Ectodermal cell (in vitro differentiated cells): ENCODE measurements around the gene EPHB2.

ENCODE experiments used
- H3K27ac ChIP-seq: 2 replicates; pipeline ENCODE4 v1.7.0; 2013; ENCODE audit warnings: mild to moderate bottlenecking, low read depth, low read length; ENCODE audit not compliant: insufficient read depth, poor library complexity, severe bottlenecking
- H3K27me3 ChIP-seq: 2 replicates; pipeline ENCODE4 v1.7.0; 2013; ENCODE audit warnings: mild to moderate bottlenecking, low read length; ENCODE audit not compliant: insufficient read depth, control insufficient read depth, poor library complexity, severe bottlenecking
- H3K36me3 ChIP-seq: one replicate; pipeline ENCODE4 v1.7.0; 2013; ENCODE audit warnings: low read length; ENCODE audit not compliant: control insufficient read depth, insufficient read depth
- H3K4me1 ChIP-seq: one replicate; pipeline ENCODE4 v1.7.0; 2013; ENCODE audit warnings: low read length; ENCODE audit not compliant: control insufficient read depth, insufficient read depth
- H3K4me3 ChIP-seq: 2 replicates; pipeline ENCODE4 v1.7.0; 2013; ENCODE audit warnings: low read depth, low read length, control low read depth; ENCODE audit not compliant: insufficient read depth
- H3K9me3 ChIP-seq: 2 replicates; pipeline ENCODE4 v1.7.0; 2013; ENCODE audit warnings: mild to moderate bottlenecking, low read length, moderate library complexity; ENCODE audit not compliant: control insufficient read depth
- WGBS, 2 experiments: methylation state at CpG; one replicate each; pipeline ENCODE4 v1.1.7; 2013; ENCODE audit warnings: missing lambda C conversion rate in 2 of 2; 5-methylcytosine and 5-hydroxymethylcytosine counted together

Gene EPHB2

GRCh38 chr1:22816067-22816775 is 105.6 kb downstream of the EPHB2 start:
- Histone ChIP-seq H3K4me1 (peaks cover 18% of the 10 kb centered on the region), H3K36me3 (no peaks in the 10 kb centered on the region), H3K27ac (no peak overlapping the region), H3K27me3 (no peaks in the 10 kb centered on the region), H3K4me3 (no peak overlapping the region), H3K9me3 (no peaks in the 10 kb centered on the region)
- 90 to 92% methylated on average over 9 of the region's 9 CpGs for WGBS, 2 experiments

GRCh38 chr1:22816803-22817202 is 106.2 kb downstream of the EPHB2 start:
- H3K4me3 ChIP-seq, result no peak overlapping the region
- no peak overlapping the region for H3K27ac ChIP-seq
- H3K36me3 ChIP-seq, result no peaks in the 10 kb centered on the region
- WGBS, 2 experiments, result 87 to 90% methylated on average over 5 of the region's 5 CpGs
- H3K4me1 ChIP-seq, result peaks cover 18% of the 10 kb centered on the region
- H3K27me3 ChIP-seq, result no peaks in the 10 kb centered on the region
- no peaks in the 10 kb centered on the region for H3K9me3 ChIP-seq

GRCh38 chr1:22817462-22817861 is 106.8 kb downstream of the EPHB2 start:
- no peak overlapping the region for H3K4me3 ChIP-seq

GRCh38 chr1:22818061-22818770 is 107.6 kb downstream of the EPHB2 start:
- Histone ChIP-seq H3K4me3 (no peak overlapping the region), H3K36me3 (no peaks in the 10 kb centered on the region), H3K9me3 (no peaks in the 10 kb centered on the region), H3K27me3 (no peaks in the 10 kb centered on the region), H3K27ac (no peak overlapping the region), H3K4me1 (peaks cover 18% of the 10 kb centered on the region)
- 82 to 83% methylated on average over 11 of the region's 11 CpGs for WGBS, 2 experiments

More at GRCh38 chr1:22817462-22817861, 106.8 kb downstream of the EPHB2 start:
- H3K27ac ChIP-seq, result no peak overlapping the region
- WGBS, 2 experiments, result 92 to 95% methylated on average over 5 of the region's 5 CpGs
- peaks cover 18% of the 10 kb centered on the region for H3K4me1 ChIP-seq
- no peaks in the 10 kb centered on the region for H3K9me3 ChIP-seq
- no peaks in the 10 kb centered on the region for H3K36me3 ChIP-seq
- no peaks in the 10 kb centered on the region for H3K27me3 ChIP-seq

GRCh38 chr1:22819361-22819760 is 108.7 kb downstream of the EPHB2 start:
- WGBS, 2 experiments, result 89 to 93% methylated on average over 4 of the region's 4 CpGs
- no peak overlapping the region for H3K27ac ChIP-seq
- H3K36me3 ChIP-seq, result no peaks in the 10 kb centered on the region

GRCh38 chr1:22821027-22821426 is 110.4 kb downstream of the EPHB2 start:
- Histone ChIP-seq H3K27ac (no peak overlapping the region), H3K4me3 (no peak overlapping the region), H3K4me1 (peaks cover 21% of the 10 kb centered on the region), H3K9me3 (no peaks in the 10 kb centered on the region), H3K36me3 (no peaks in the 10 kb centered on the region), H3K27me3 (no peaks in the 10 kb centered on the region)
- WGBS, 2 experiments, result 87 to 98% methylated on average over 4 of the region's 5 CpGs

More at GRCh38 chr1:22819361-22819760, 108.7 kb downstream of the EPHB2 start:
- Histone ChIP-seq H3K4me3 (no peak overlapping the region), H3K4me1 (peaks cover 18% of the 10 kb centered on the region), H3K27me3 (no peaks in the 10 kb centered on the region), H3K9me3 (no peaks in the 10 kb centered on the region)

GRCh38 chr1:22822371-22822770 is 111.7 kb downstream of the EPHB2 start:
- H3K4me3 ChIP-seq, result no peak overlapping the region
- H3K36me3 ChIP-seq, result no peaks in the 10 kb centered on the region
- 97 to 99% methylated on average over 1 of the region's 1 CpG for WGBS, 2 experiments
- no peaks in the 10 kb centered on the region for H3K27me3 ChIP-seq
- no peaks in the 10 kb centered on the region for H3K9me3 ChIP-seq
- H3K4me1 ChIP-seq, result peaks cover 34% of the 10 kb centered on the region
- H3K27ac ChIP-seq, result no peak overlapping the region

- Histone ChIP-seq H3K9me3 (no peaks in the 10 kb centered on the region), H3K4me1 (peaks cover 37% of the 10 kb centered on the region), H3K27ac (no peak overlapping the region), H3K27me3 (no peaks in the 10 kb centered on the region), H3K4me3 (no peak overlapping the region), H3K36me3 (no peaks in the 10 kb centered on the region)
- 92 to 94% methylated on average over 10 of the region's 10 CpGs for WGBS, 2 experiments
Measured at GRCh38 chr1:22824466-22824865, 113.8 kb downstream of the EPHB2 start.

GRCh38 chr1:22824975-22825374 is 114.3 kb downstream of the EPHB2 start:
- Histone ChIP-seq H3K9me3 (no peaks in the 10 kb centered on the region), H3K4me3 (no peak overlapping the region), H3K36me3 (no peaks in the 10 kb centered on the region), H3K27ac (no peak overlapping the region), H3K27me3 (no peaks in the 10 kb centered on the region), H3K4me1 (peaks cover 41% of the 10 kb centered on the region)
- WGBS, 2 experiments, result 95 to 97% methylated on average over 5 of the region's 5 CpGs

GRCh38 chr1:22825486-22826189 is 115.0 kb downstream of the EPHB2 start:
- WGBS, 2 experiments, result 75 to 80% methylated on average over 4 of the region's 4 CpGs
- H3K36me3 ChIP-seq, result no peaks in the 10 kb centered on the region
- no peaks in the 10 kb centered on the region for H3K9me3 ChIP-seq
- H3K27me3 ChIP-seq, result no peaks in the 10 kb centered on the region
- H3K4me1 ChIP-seq, result peaks cover 41% of the 10 kb centered on the region
- no peak overlapping the region for H3K27ac ChIP-seq
- H3K4me3 ChIP-seq, result no peak overlapping the region
